Stimulated activated CD4-positive, alpha-beta T cell treated with anti-CD3 and anti-CD28 coated beads, Interleukin-15, amount 100 ng/mL, for 1 hour (primary cell): ENCODE measurements around the gene METTL22.

Source experiments
- DNase-seq, 2 donors: peaks; one replicate each; pipeline ENCODE4 v3.0.0-alpha.2; 2020; ENCODE audit warnings: low read depth in 1 of 2, low spot score in 1 of 2

Gene METTL22

GRCh38 chr16:8665529-8665928 lies 44.0 kb downstream of the METTL22 start:
- no peak for DNase-seq

DNA sequence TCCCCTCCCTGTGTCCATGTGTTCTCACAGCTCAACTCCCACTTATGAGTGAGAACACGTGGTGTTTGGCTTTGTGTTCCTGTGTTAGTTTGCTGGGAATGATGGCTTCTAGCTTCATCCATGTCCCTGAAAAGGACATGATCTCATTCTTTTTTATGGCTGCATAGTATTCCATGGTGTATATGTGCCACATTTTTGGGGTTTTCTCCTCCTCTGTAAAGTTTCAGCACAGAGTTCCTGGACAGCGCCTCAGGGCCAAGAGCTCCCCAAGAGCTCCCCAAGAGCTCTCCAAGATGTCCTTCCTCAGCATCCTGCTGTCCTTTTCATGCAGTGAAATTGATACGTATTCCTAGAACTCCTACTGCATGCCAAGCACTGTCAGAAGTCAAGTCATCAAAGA lies 46.0 kb downstream of the METTL22 start:
- no peak for DNase-seq

- DNase-seq: no peak
These were observed 46.6 kb downstream of the METTL22 start for GRCh38 chr16:8668113-8668512.

DNA sequence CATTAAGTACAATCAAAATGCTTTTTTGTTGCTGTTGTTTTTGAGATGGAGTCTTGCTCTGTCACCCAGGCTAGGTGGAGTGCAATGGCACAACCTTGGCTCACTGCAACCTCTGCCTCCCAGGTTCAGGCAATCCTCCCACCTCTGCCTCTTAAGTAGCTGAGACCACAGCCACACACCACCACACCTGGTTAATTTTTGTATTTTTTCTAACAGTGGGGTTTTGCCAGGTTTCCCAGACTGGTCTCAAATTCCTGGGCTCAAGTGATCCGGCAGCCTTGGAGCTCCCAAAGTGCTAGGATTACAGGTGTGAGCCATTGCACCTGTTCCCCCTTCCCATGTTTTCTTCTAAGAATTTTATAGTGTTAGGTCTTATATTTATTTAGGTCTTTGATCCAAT lies 48.0 kb downstream of the METTL22 start:
- DNase-seq: no peak

GRCh38 chr16:8670014-8670560 lies 48.6 kb downstream of the METTL22 start:
- DNase-seq: no peak

DNA sequence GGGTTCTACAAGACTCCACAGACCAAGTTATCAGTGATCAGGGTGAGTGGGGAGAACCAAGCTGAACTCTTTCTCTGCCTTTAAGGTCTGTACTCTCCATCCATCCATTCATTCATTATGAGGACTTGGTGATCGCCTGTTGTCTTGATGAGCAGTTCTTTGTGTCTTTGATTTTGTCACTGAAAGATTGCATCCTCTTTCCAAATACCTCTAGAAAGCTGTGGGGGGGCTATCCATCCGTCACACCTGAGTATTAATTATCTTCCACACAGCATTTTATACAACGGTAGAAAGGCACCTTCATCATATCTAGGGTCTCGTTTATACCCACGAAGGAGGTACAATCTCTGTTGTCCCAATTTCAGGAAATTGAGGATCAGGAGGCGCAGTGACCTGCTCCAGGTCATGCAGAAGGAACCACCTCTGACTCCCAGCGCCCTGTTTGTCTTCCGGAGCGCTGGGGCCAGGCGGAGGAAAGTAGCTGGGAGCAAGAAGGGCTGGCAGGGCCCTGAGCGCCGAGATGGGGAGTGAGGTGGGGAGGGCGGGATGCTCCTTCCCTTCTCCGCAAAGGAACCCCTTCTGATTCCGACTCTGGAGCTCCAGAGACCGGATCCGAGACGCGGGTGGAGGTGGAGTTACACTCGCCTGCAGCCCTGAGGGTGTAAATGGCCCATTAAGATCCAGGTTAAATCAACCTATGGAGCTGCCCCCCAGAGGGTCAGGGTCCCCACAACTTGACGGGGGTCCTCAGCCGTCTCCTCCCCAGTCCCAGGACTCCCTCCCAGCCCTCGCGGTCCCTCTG lies 52.3 kb downstream of the METTL22 start:
- DNase-seq: no peak

- peak; percentile 80 to 81 for DNase-seq
These were observed 53.0 kb downstream of the METTL22 start, which contains the start of gene ABAT for GRCh38 chr16:8674413-8675022. Gene ABAT, plus strand, starts transcription at chr16:8674617. Its CDS starts 61,123 bp downstream, at chr16:8735740.

GRCh38 chr16:8675183-8676159 lies 54.0 kb downstream of the METTL22 start:
- peak; percentile 26 for DNase-seq

DNA sequence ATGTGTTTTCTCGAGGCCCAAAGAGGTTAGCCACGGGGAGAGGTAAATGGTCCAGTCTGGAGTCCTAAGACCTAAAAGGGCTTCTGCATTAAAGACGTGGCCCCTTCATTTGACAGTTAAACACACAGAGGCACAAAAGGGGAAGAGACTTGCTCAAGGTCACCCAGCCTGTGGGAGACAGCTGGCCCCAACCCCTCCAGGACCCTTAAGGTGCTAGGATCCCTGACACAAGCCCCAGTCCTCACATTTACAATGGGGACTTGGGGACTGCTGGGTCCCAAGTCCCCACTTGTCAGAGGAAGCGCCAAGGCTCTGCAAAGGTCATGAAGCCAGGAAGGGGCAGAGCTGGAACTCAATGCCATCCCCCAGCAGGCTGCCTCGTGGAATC lies 54.7 kb downstream of the METTL22 start:
- DNase-seq: no peak

GRCh38 chr16:8676737-8677375 lies 55.4 kb downstream of the METTL22 start:
- DNase-seq: no peak

DNA sequence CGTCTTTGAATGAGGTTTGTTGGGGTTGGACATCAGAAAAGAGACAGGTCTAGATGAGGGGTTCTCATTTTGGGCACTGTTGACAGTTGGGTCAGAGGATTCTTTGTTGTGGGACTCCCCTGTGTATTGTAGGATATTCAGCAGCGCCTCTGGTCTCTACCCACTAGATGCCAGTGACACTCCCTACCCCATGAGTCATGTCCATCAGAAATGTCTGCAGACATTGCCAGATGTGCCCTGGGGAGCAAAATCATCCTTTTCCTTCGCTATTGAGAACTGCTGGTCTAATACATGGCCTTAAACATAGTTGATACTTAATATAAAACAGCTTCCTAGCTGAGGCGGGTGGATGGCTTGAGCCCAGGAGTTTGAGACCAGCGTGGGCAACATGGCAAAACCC lies 56.0 kb downstream of the METTL22 start:
- DNase-seq: no peak

DNA sequence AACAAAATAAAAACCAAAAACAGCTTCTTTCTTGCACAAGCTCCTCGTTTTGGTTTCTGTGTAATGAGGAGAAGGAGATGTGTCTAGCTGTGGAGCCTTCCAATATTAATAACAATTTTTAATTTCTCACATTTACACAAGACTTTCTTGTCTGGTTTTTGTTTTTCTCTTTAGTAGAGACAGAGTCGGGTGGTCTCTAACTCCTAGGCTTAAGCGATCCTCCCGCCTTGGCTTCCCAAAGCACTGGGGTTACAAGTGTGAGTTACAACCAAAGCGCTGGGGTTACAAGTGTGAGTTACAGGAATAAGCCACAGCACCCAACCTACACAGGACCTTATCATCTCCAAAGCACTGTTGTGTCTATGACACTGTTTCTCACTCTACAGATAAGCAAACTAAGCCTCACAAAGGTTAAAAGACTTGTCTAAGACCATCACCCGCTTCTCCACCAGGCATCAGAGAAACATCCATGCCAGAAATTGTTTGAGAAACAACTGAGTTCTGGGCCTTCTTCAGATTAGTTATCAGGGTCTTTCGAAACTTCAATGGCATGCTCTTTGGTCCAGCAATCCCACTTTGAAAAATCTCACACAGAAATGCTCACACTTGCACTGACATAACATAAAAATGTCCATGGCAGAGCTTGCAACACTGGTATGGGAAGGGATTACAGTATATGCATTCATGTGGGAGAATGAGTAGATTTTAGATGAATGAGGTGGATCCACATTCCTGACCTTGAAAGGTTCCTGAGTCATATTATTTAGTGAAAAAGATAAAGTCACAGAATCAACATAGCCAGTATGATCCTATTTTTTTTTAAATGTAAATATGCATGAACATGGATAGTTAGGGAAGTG lies 56.8 kb downstream of the METTL22 start:
- DNase-seq: no peak

DNA sequence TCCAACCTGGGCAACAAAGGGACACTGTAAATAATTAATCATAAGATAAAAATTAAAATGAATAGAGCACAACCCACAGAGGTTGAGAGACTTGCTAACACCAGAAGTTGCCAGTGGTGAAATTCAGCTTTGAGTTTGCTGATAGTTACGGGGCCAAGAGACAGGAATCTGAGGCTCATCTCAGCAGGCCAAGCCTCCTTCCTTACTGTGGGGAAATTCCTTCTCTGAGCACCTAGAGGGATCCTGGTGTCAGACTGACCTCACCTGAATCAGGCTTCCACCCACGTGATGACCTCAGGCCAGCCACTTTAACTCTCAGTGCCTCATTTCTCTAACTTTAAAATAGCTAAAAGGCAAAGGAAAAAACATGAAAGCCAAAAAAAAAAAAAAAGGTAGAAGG lies 57.7 kb downstream of the METTL22 start:
- DNase-seq: no peak

DNA sequence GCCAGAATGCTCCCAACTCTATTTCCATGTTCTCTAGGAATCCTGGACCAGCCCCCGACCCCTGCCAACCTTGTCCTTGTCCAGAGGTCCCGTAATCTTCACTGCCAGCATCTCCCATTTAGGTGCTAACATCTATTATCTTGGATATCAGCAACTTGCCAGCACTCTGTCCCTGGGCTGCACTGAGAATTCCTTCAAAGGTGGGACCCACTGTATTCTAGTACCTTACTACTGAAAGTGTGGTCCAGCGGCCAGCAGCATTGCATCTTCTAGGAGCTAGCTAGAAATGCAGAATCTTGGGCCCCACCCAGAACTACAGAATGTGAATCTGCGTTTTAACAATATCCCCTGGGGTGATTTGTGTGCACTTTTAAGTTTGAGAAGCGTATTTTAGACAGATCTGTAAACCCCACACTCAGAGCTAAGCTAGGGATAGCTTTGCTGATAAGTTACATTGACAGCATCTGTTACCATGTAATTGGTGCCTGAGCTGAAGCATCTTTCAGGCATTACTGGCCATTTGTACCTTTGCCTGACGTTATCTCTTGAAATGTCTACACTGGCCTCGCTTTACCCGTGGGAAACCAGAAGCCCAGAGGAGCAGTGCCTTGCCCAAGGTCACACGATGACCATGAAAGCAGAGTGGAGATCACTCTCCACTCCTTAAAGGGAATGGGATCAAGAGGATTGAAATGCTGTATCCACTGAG lies 61.2 kb downstream of the METTL22 start:
- no peak for DNase-seq

DNA sequence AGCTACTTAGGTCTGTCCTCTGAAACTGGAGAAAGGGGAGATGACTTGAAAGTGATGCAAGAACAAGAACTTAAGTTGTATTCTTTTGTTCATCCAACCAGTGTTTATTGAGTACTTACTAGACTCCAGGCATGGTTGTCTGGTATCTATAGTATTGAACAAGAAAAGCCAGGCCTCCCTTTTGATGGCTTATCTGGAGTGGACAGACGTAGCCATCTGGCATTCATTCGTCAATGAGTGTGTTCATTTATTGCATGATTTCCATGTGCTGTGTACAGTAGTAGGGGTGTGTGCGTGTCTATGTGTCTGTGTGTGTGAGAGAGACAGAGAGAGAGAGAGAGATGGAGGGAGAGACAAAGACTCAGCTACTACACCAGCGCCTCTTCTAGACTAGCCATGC lies 62.1 kb downstream of the METTL22 start:
- no peak for DNase-seq

GRCh38 chr16:8685617-8686016 lies 64.1 kb downstream of the METTL22 start:
- DNase-seq: no peak

DNA sequence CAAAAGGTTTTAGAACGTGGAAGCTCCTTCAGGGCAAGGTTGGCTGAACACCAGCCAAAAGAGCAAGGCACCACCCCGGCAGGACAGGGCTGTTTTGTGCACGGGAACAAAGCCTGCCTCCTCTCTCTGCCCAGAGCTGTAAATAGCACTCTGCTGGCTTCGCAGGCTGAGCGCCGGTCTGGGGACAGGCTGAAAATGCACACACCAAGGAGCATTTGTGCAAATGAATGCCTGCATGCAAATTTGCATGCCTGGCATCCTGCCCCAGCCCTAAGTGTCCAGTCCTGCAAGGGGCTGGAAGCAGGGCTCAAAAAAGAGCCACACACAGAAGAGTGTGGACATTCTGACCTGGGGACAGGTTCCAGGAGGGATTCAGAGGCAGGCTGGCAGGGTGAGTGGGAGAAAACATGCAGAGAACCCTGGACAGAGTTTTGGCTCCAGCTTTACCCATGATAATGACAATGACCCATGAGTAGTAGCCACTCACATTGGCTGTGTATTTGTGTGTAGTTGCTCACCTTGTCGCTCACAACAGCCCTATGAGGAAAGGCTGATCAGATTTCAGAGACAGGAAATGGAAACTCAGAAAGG lies 64.6 kb downstream of the METTL22 start:
- DNase-seq: no peak

DNA sequence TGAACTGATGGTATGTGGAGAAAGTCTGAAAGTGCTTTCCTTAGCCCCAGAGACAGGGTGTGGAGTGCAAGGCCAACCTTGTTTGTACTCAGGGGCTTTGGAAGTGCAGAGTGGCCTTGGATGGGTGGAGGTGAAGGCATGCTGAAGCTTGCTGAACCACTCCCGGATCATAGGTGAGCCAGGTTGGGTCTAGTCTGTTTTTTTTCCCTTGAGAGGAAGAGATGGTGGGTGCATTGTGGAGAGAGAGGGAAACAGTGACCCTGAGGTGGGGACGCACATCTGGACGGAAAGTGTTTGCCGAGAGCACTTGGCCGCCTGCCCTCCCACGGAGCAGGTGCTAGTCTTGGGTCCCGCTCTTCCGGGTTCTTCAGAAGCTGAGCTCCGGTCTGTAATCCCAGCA lies 65.4 kb downstream of the METTL22 start:
- no peak for DNase-seq

DNA sequence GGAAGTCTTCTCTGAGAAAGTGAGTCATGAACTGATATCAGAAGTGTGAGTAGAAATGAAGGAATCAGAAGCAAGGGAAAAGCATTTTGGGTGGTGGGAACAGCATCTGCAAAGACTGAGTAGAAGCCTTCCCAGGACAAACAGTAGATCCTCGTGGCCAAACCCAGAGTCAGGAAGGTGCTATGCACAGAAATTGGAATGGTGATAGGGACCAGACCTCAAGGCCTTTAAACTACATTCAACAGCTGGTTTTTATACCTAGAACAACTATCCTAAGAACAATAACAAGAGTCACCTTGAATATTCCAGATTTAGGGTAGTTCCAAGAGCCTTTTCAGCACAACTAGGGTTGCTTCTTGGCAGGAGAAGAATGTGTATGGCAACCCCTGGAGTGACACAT lies 68.2 kb downstream of the METTL22 start:
- DNase-seq: no peak
